ENCODE data around the gene ABTB2. TPM values are rescaled to one million over a fixed set of nuclear protein-coding genes. Genes with fewer than 3 reads are reported as not detected.

Gene ABTB2
- total RNA-seq, 1 experiment from 2014 or later: 46.3 TPM

GRCh38 chr11:34267417-34267816 lies 90.4 kb downstream of the ABTB2 start:
- POLR2A ChIA-PET (ENCODE audit: low non-redundant PET): no interaction called here
- TF ChIP-seq EZH2 (IDR thresholded peaks at IDR 0.05; ENCODE audit: borderline replicate concordance, low read depth, low read length, poor library complexity, severe bottlenecking) (no peak), CTCF (conservative IDR thresholded peaks at IDR 0.05; ENCODE audit: low read depth, low read length) (no peak)

GRCh38 chr11:34267013-34267412 lies 90.8 kb downstream of the ABTB2 start:
- Histone ChIP-seq H3K27me3 (replicated peaks; ENCODE audit: insufficient read depth, low read depth, low read length, poor library complexity) (no peaks in the 10 kb centered on the region), H3K4me3 (ENCODE audit: low read depth, low read length, poor library complexity, severe bottlenecking) (no peak overlapping the region), H3K27ac (ENCODE audit: low read depth, low read length, poor library complexity, severe bottlenecking) (peak overlapping the region; percentile 65), H3K36me3 (ENCODE audit: insufficient read depth, low read length, poor library complexity, severe bottlenecking) (no peaks in the 10 kb centered on the region), H3K4me1 (ENCODE audit: insufficient read depth, low read length, poor library complexity, severe bottlenecking) (peaks cover 40% of the 10 kb centered on the region), H3K9me3 (ENCODE audit: low read depth, low read length, poor library complexity, severe bottlenecking) (no peaks in the 10 kb centered on the region)
- no peak for TF ChIP-seq EZH2 (IDR thresholded peaks at IDR 0.05; ENCODE audit: borderline replicate concordance, low read depth, low read length, poor library complexity, severe bottlenecking)
- TF ChIP-seq CTCF (conservative IDR thresholded peaks at IDR 0.05; ENCODE audit: low read depth, low read length): no peak
- intact Hi-C loops (cut with micrococcal nuclease; ENCODE audit: unreplicated experiment): loop anchor here (5.0 kb wide), 1 partner anchor 90 kb away; the partner anchor contains the start of gene ABTB2
- POLR2A ChIA-PET (ENCODE audit: low non-redundant PET): interaction anchor here (0.7 kb wide), 1 partner anchor 12 kb away, joined by 13 read pairs; no protein-coding TSS in a partner anchor
- peak; percentile 50 for DNase-seq (ENCODE audit: low spot score)
- CTCF ChIA-PET: interaction anchor here (0.6 kb wide), 1 partner anchor 93 kb away, joined by 3 read pairs; no protein-coding TSS in a partner anchor
- no TSS peak for BruUV-seq (replicated peaks)

More at GRCh38 chr11:34267417-34267816, 90.4 kb downstream of the ABTB2 start:
- H3K27ac ChIP-seq (ENCODE audit: low read depth, low read length, poor library complexity, severe bottlenecking): peak overlapping the region; percentile 65
- H3K4me3 ChIP-seq (ENCODE audit: low read depth, low read length, poor library complexity, severe bottlenecking): no peak overlapping the region
- H3K27me3 ChIP-seq (replicated peaks; ENCODE audit: insufficient read depth, low read depth, low read length, poor library complexity): no peaks in the 10 kb centered on the region
- CTCF ChIA-PET: no interaction called here
- DNase-seq (ENCODE audit: low spot score): no peak
- intact Hi-C loops (cut with micrococcal nuclease; ENCODE audit: unreplicated experiment): loop anchor here (5.0 kb wide), 1 partner anchor 90 kb away; the partner anchor contains the start of gene ABTB2
- no peaks in the 10 kb centered on the region for H3K9me3 ChIP-seq (ENCODE audit: low read depth, low read length, poor library complexity, severe bottlenecking)
- H3K36me3 ChIP-seq (ENCODE audit: insufficient read depth, low read length, poor library complexity, severe bottlenecking): no peaks in the 10 kb centered on the region
- no TSS peak for BruUV-seq (replicated peaks)
- peaks cover 36% of the 10 kb centered on the region for H3K4me1 ChIP-seq (ENCODE audit: insufficient read depth, low read length, poor library complexity, severe bottlenecking)

GRCh38 chr11:34266090-34266912 lies 91.5 kb downstream of the ABTB2 start:
- Histone ChIP-seq H3K4me3 (ENCODE audit: low read depth, low read length, poor library complexity, severe bottlenecking) (no peak overlapping the region), H3K4me1 (ENCODE audit: insufficient read depth, low read length, poor library complexity, severe bottlenecking) (peaks cover 47% of the 10 kb centered on the region), H3K27ac (ENCODE audit: low read depth, low read length, poor library complexity, severe bottlenecking) (peak overlapping the region; percentile 65), H3K27me3 (replicated peaks; ENCODE audit: insufficient read depth, low read depth, low read length, poor library complexity) (no peaks in the 10 kb centered on the region), H3K9me3 (ENCODE audit: low read depth, low read length, poor library complexity, severe bottlenecking) (no peaks in the 10 kb centered on the region), H3K36me3 (ENCODE audit: insufficient read depth, low read length, poor library complexity, severe bottlenecking) (no peaks in the 10 kb centered on the region)
- POLR2A ChIA-PET (ENCODE audit: low non-redundant PET): interaction anchor here (0.7 kb wide), 1 partner anchor 12 kb away, joined by 13 read pairs; no protein-coding TSS in a partner anchor
- peak; percentile 99 for DNase-seq (ENCODE audit: low spot score)
- intact Hi-C loops (cut with micrococcal nuclease; ENCODE audit: unreplicated experiment): loop anchor here (5.0 kb wide), 1 partner anchor 91 kb away; the partner anchor contains the start of gene ABTB2
- TF ChIP-seq EZH2 (IDR thresholded peaks at IDR 0.05; ENCODE audit: borderline replicate concordance, low read depth, low read length, poor library complexity, severe bottlenecking): no peak
- no peak for TF ChIP-seq CTCF (conservative IDR thresholded peaks at IDR 0.05; ENCODE audit: low read depth, low read length)
- CTCF ChIA-PET: interaction anchor here (0.6 kb wide), 1 partner anchor 92 kb away, joined by 3 read pairs; no protein-coding TSS in a partner anchor
- BruUV-seq (replicated peaks): no TSS peak

All from A673 (cell line).